Esophagus squamous epithelium (tissue), 5 donors: ENCODE measurements around the gene TPSAB1. TPM values are rescaled to one million over a fixed set of nuclear protein-coding genes. Genes with fewer than 3 reads are reported as not detected.

Experiments used
- DNase-seq: peaks from one replicate; lab custom pipeline; 2025; lab: John Stamatoyannopoulos, UW
- H3K27ac ChIP-seq, 4 donors: fragments of 200-600 bp; sonication (generic); one replicate each; pipeline ENCODE4 v1.5.1; 2016 to 2019; ENCODE audit warnings: mild to moderate bottlenecking in 1 of 4
- H3K27me3 ChIP-seq, 4 donors: fragments of 200-600 bp; sonication (generic); 1 replicate in 3 of 4; 2 replicates in 1 of 4; pipeline versions ENCODE4 v1.5.1 to v1.6.0; 2017 to 2021; ENCODE audit warnings: antibody characterized with exemption in 1 of 4
- H3K36me3 ChIP-seq, 3 donors: fragments of 200-600 bp; sonication (generic); one replicate each; pipeline ENCODE4 v1.5.1; 2016 to 2019
- H3K4me1 ChIP-seq, 3 donors: fragments of 200-600 bp; sonication (generic); one replicate each; pipeline ENCODE4 v1.5.1; 2017 to 2019
- H3K4me3 ChIP-seq, 4 donors: fragments of 200-600 bp; sonication (generic); 1 replicate in 3 of 4; 2 replicates in 1 of 4; pipeline ENCODE4 v1.5.1; 2016 to 2019; ENCODE audit warnings: mild to moderate bottlenecking in 2 of 4, moderate library complexity in 1 of 4
- H3K9me3 ChIP-seq, 3 donors: fragments of 200-600 bp; sonication (generic); one replicate each; pipeline ENCODE4 v1.5.1; 2016 to 2019
- CTCF ChIP-seq, 6 experiments: fragments of 450-650 bp in 4 of 6; fragments of 200-600 bp in 2 of 6; sonication (generic) in 2 of 6; IDR thresholded peaks; one replicate each; pipeline ENCODE4 v1.5.1; 2016 to 2019; ENCODE audit warnings: antibody characterized with exemption in 6 of 6, mild to moderate bottlenecking in 4 of 6, moderate library complexity in 4 of 6
- POLR2A ChIP-seq, 4 donors: fragments of 450-650 bp; IDR thresholded peaks; one replicate each; pipeline ENCODE4 v1.6.1; 2017; ENCODE audit warnings: antibody characterized with exemption in 4 of 4, mild to moderate bottlenecking in 4 of 4, moderate library complexity in 3 of 4
- WGBS, 2 donors: methylation state at CpG; one replicate each; pipeline ENCODE4 v1.1.5; 2018; 5-methylcytosine and 5-hydroxymethylcytosine counted together
- intact Hi-C: fragments of 100-400 bp; cut with DNase I; formaldehyde crosslinking; loops from one replicate; pipeline ENCODE4 v1.15.0; 2022
- total RNA-seq, 4 donors: library from RNA; depleted of rRNA; stranded (reverse); fragments of >200 nt; gene quantifications; one replicate each; pipeline ENCODE4 v1.1.0, GENCODE V29; 2016
- donor health status: DM: yes; HTN: yes; CAD: no.

Gene TPSAB1
- total RNA-seq, 4 donors from 2014 or later = 3.0 to 395 (median 16.7) TPM

- Histone ChIP-seq H3K9me3 (no peaks in the 10 kb centered on the region), H3K4me3 (no peak overlapping the region), H3K4me1 (peaks cover 5 to 18% (median 9%) of the 10 kb centered on the region in 3 donors), H3K27ac (no peak overlapping the region), H3K27me3 (peaks cover 0 to 65% (median 20%) of the 10 kb centered on the region in 4 donors), H3K36me3 (no peaks in the 10 kb centered on the region)
- TF ChIP-seq POLR2A (IDR thresholded peaks at IDR 0.05) = no peak
- TF ChIP-seq CTCF (IDR thresholded peaks at IDR 0.05) = no peak
- 68 to 100% methylated on average over 1 to 6 of the region's 22 CpGs for WGBS, 2 donors
- intact Hi-C loops = no loop called here
- DNase-seq = no peak
Observed at GRCh38 chr16:1256874-1257322, 16.4 kb downstream of the TPSAB1 start.

- no peak for DNase-seq
- TF ChIP-seq POLR2A (IDR thresholded peaks at IDR 0.05) (no peak), CTCF (IDR thresholded peaks at IDR 0.05) (no peak)
- H3K4me1 ChIP-seq = peaks cover 5 to 18% (median 9%) of the 10 kb centered on the region in 3 donors
- intact Hi-C loops = no loop called here
- H3K36me3 ChIP-seq = no peaks in the 10 kb centered on the region
- peaks cover 0 to 73% (median 21%) of the 10 kb centered on the region in 4 donors for H3K27me3 ChIP-seq
- 50 to 67% methylated on average over 1 to 7 of the region's 34 CpGs for WGBS, 2 donors
- no peak overlapping the region for H3K4me3 ChIP-seq
- H3K27ac ChIP-seq = no peak overlapping the region
- H3K9me3 ChIP-seq = no peaks in the 10 kb centered on the region
Observed at GRCh38 chr16:1257561-1258224, 17.2 kb downstream of the TPSAB1 start.

GRCh38 chr16:1258225-1258600, 17.7 kb downstream of the TPSAB1 start:
- H3K36me3 ChIP-seq = no peaks in the 10 kb centered on the region
- no peaks in the 10 kb centered on the region for H3K9me3 ChIP-seq
- DNase-seq = no peak
- intact Hi-C loops = no loop called here
- H3K4me1 ChIP-seq = peaks cover 5 to 18% (median 9%) of the 10 kb centered on the region in 3 donors
- no peak overlapping the region for H3K4me3 ChIP-seq
- no peak overlapping the region for H3K27ac ChIP-seq
- no peak for TF ChIP-seq POLR2A (IDR thresholded peaks at IDR 0.05)
- no peak for TF ChIP-seq CTCF (IDR thresholded peaks at IDR 0.05)
- 67% methylated on average over 1 of the region's 12 CpGs; no CpG with 5 or more reads in 1 of the 2 donors for WGBS, 2 donors
- H3K27me3 ChIP-seq = peaks cover 0 to 78% (median 21%) of the 10 kb centered on the region in 4 donors

GRCh38 chr16:1258906-1259759, 18.6 kb downstream of the TPSAB1 start:
- H3K4me1 ChIP-seq = peaks cover 5 to 18% (median 9%) of the 10 kb centered on the region in 3 donors
- TF ChIP-seq POLR2A (IDR thresholded peaks at IDR 0.05) = no peak
- no peak for TF ChIP-seq CTCF (IDR thresholded peaks at IDR 0.05)
- peak overlapping the region in 3 of 4 donors; percentile 13 to 49 (median 29) for H3K4me3 ChIP-seq
- intact Hi-C loops = no loop called here
- DNase-seq = no peak
- no peak overlapping the region for H3K27ac ChIP-seq
- peaks cover 0 to 87% (median 21%) of the 10 kb centered on the region in 4 donors for H3K27me3 ChIP-seq
- 7% methylated on average over 7 of the region's 42 CpGs; no CpG with 5 or more reads in 1 of the 2 donors for WGBS, 2 donors
- no peaks in the 10 kb centered on the region for H3K9me3 ChIP-seq
- no peaks in the 10 kb centered on the region for H3K36me3 ChIP-seq

- Histone ChIP-seq H3K4me3 (no peak overlapping the region), H3K36me3 (no peaks in the 10 kb centered on the region), H3K27ac (no peak overlapping the region), H3K27me3 (peaks cover 0 to 87% (median 21%) of the 10 kb centered on the region in 4 donors), H3K4me1 (peaks cover 5 to 18% (median 9%) of the 10 kb centered on the region in 3 donors), H3K9me3 (no peaks in the 10 kb centered on the region)
- TF ChIP-seq POLR2A (IDR thresholded peaks at IDR 0.05) = no peak
- no peak for TF ChIP-seq CTCF (IDR thresholded peaks at IDR 0.05)
- intact Hi-C loops = loop anchor here (10.0 kb wide), 1 partner anchor 785 kb away; no protein-coding TSS in a partner anchor
- WGBS, 2 donors = no CpG with 5 or more reads among the region's 11 CpGs
- DNase-seq = no peak
Observed at GRCh38 chr16:1259760-1260068, 19.2 kb downstream of the TPSAB1 start.
